Upper lobe of left lung (tissue), 6 donors: ENCODE measurements around the gene DNER. TPM values are rescaled to one million over a fixed set of nuclear protein-coding genes. Genes with fewer than 3 reads are reported as not detected.
"Not testable (repeated sequence)": the region's sequence is repeated elsewhere in the genome, so short reads cannot be mapped to it uniquely, and the experiment has no call there.

Source experiments
- ATAC-seq, 2 donors: fragments of 200-7000 bp; cut with Tn5 transposase; one replicate each; pipeline ENCODE4 v1.9.1; 2022; ENCODE audit warnings: mild to moderate bottlenecking in 2 of 2, moderate library complexity in 2 of 2; ENCODE audit not compliant: low FRiP score in 2 of 2
- DNase-seq, 2 donors: peaks; one replicate each; pipeline ENCODE4 v3.0.0-alpha.2; 2019 to 2020
- H3K27ac ChIP-seq, 4 donors: fragments of 200-600 bp; sonication (generic); one replicate each; pipeline ENCODE4 v1.5.1; 2016 to 2019
- H3K27me3 ChIP-seq, 4 donors: fragments of 200-600 bp; sonication (generic); one replicate each; pipeline ENCODE4 v1.5.1; 2017 to 2019
- H3K36me3 ChIP-seq, 4 donors: fragments of 200-600 bp; sonication (generic); one replicate each; pipeline ENCODE4 v1.5.1; 2016 to 2019
- H3K4me1 ChIP-seq, 4 donors: fragments of 200-600 bp; sonication (generic); one replicate each; pipeline ENCODE4 v1.5.1; 2018 to 2019
- H3K4me3 ChIP-seq, 4 donors: fragments of 200-600 bp; sonication (generic); one replicate each; pipeline ENCODE4 v1.5.1; 2017 to 2019; ENCODE audit warnings: mild to moderate bottlenecking in 2 of 4, moderate library complexity in 1 of 4
- H3K9me3 ChIP-seq, 4 donors: fragments of 200-600 bp; sonication (generic); one replicate each; pipeline ENCODE4 v1.5.1; 2018 to 2019
- CTCF ChIP-seq, 6 experiments: fragments of 450-650 bp in 4 of 6; fragments of 200-600 bp in 2 of 6; sonication (generic) in 2 of 6; IDR thresholded peaks; one replicate each; pipeline ENCODE4 v1.5.1; 2016 to 2019; ENCODE audit warnings: antibody characterized with exemption in 6 of 6
- EP300 ChIP-seq, 4 donors: sonication (generic); formaldehyde crosslinking; IDR thresholded peaks; one replicate each; pipeline ENCODE4 v1.5.1; 2017; ENCODE audit warnings: antibody characterized with exemption in 4 of 4, control low read depth in 2 of 4
- POLR2A ChIP-seq, 4 donors: fragments of 450-650 bp; IDR thresholded peaks; one replicate each; pipeline ENCODE4 v1.5.1; 2016 to 2017; ENCODE audit warnings: antibody characterized with exemption in 4 of 4, mild to moderate bottlenecking in 2 of 4
- POLR2AphosphoS5 ChIP-seq, 2 donors: sonication (generic); formaldehyde crosslinking; IDR thresholded peaks; one replicate each; pipeline ENCODE4 v1.5.1; 2017; ENCODE audit warnings: antibody characterized with exemption in 2 of 2
- WGBS, 2 donors: methylation state at CpG; one replicate each; pipeline ENCODE4 v1.1.5; 2017 to 2018; 5-methylcytosine and 5-hydroxymethylcytosine counted together
- total RNA-seq, 6 donors: library from RNA; depleted of rRNA in 4 of 6; stranded (reverse); fragments of >200 nt in 4 of 6; gene quantifications; one replicate each; pipeline versions ENCODE4 v1.1.0 to v1.2.1, GENCODE V29; 2016 to 2021
- donor health status: DM: no; HTN: no; CAD: no; lungs with moderate emphysema.
- donor health status: DM: no; HTN: yes; CAD: no; lungs with severe emphysema.

The DNER gene
- total RNA-seq, 6 donors from 2014 or later: 0.31 to 2.1 (median 0.98) TPM

DNA sequence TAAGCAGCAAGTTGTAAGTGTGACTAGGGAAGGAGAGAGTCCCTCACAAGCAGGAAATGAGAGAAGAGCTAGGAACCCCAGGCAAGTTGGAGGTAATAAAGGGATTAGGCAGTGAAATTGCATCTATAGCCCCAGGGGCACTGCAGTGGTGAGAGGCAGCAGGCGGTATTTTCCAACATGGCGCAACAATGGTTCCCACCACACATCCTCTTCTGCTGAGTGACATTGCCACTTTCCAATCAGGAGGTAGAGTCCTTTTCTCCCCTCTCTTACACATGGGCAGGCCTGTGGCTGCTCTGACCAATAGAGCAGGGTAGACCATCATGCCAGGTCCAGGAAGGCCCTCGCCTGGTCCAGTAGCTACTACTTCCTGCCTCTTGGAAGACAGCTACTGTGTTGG lies 86.6 kb downstream of the DNER start:
- H3K4me1 ChIP-seq: no peaks in the 10 kb centered on the region
- H3K27me3 ChIP-seq: no peaks in the 10 kb centered on the region
- H3K4me3 ChIP-seq: no peak overlapping the region
- TF ChIP-seq EP300 (IDR thresholded peaks at IDR 0.05) (no peak), POLR2AphosphoS5 (IDR thresholded peaks at IDR 0.05) (no peak), CTCF (IDR thresholded peaks at IDR 0.05) (no peak), POLR2A (IDR thresholded peaks at IDR 0.05) (no peak)
- DNase-seq: no peak
- H3K36me3 ChIP-seq: no peaks in the 10 kb centered on the region
- no peak overlapping the region for H3K27ac ChIP-seq
- 77 to 79% methylated on average over 3 of the region's 3 CpGs for WGBS, 2 donors
- no peak for ATAC-seq
- H3K9me3 ChIP-seq: no peaks in the 10 kb centered on the region

DNA sequence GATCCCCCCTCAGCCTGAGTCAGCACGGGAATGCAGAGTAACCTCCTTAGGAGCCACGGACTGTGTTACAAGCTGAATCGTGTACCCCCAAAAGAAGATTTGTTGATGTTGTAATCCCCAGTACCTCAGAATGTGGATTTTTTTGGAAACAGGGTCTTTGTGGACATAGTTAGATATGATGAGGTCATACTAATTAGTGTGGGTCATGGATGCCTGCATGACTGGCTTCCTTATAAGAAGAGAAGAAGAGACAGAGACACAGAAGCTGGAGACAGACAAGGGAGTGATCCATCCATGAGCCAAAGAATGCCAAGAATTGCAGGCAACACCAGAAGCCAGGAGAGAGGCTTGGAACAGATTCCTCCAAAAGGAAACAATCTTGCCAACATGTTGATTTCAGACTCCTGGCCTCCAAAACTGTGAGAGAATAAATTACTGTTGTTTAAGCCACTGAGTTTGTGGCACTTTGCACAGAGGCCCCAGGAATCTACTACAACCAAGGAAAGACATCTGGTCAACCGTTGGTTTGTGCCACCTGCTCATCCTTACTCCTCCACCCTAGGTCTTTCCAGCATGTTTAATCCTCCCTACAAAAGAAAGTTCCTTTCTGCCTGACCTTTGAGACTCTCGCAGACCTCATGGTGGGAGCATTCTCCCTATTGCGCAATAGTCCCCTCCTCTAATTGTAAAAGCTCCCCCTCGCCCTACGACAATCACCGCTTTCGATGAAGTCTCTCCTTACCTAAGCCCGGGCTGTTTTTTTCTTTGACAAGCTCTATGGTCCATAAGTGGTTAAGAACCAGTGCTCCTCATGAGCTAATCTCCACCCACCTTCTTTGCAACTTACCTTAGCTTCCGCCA lies 91.6 kb downstream of the DNER start:
- DNase-seq (no peak), ATAC-seq (no peak)
- Histone ChIP-seq H3K27me3 (no peaks in the 10 kb centered on the region), H3K9me3 (no peaks in the 10 kb centered on the region), H3K4me1 (no peaks in the 10 kb centered on the region), H3K36me3 (no peaks in the 10 kb centered on the region), H3K4me3 (no peak overlapping the region), H3K27ac (no peak overlapping the region)
- WGBS, 2 donors: 93 to 94% methylated on average over 12 of the region's 12 CpGs
- TF ChIP-seq EP300 (IDR thresholded peaks at IDR 0.05) (no peak), POLR2AphosphoS5 (IDR thresholded peaks at IDR 0.05) (no peak), CTCF (IDR thresholded peaks at IDR 0.05) (no peak), POLR2A (IDR thresholded peaks at IDR 0.05) (no peak)

GRCh38 chr2:229620759-229621158 lies 93.6 kb downstream of the DNER start:
- Histone ChIP-seq H3K4me1 (no peaks in the 10 kb centered on the region), H3K27me3 (no peaks in the 10 kb centered on the region), H3K9me3 (no peaks in the 10 kb centered on the region), H3K27ac (no peak overlapping the region), H3K4me3 (no peak overlapping the region), H3K36me3 (no peaks in the 10 kb centered on the region)
- WGBS, 2 donors: 81% methylated on average over 5 of the region's 5 CpGs
- ATAC-seq (no peak), DNase-seq (no peak)
- no peak for TF ChIP-seq CTCF (IDR thresholded peaks at IDR 0.05)
- no peak for TF ChIP-seq EP300 (IDR thresholded peaks at IDR 0.05)
- TF ChIP-seq POLR2A (IDR thresholded peaks at IDR 0.05): no peak
- no peak for TF ChIP-seq POLR2AphosphoS5 (IDR thresholded peaks at IDR 0.05)

DNA sequence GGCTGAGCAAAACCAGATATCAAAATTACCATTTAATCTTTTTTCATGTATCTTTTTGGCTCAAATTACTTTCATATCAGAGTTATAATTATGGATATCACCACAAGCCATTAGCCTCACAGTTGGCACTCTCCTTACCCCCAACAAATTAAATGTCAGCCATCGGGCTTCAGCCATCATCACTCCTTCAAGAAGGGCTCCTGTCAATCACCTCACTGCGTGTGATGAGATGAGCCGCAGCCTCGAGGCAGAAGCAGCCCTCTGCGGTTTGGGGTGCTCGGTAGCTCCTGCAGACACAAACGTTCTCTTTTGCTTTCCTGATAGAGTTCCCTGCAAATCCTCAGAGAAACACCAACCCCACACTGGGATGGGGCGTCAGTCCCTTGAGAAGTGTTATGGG lies 94.1 kb downstream of the DNER start:
- Histone ChIP-seq H3K36me3 (no peaks in the 10 kb centered on the region), H3K27ac (no peak overlapping the region), H3K4me1 (no peaks in the 10 kb centered on the region), H3K9me3 (no peaks in the 10 kb centered on the region), H3K27me3 (no peaks in the 10 kb centered on the region), H3K4me3 (no peak overlapping the region)
- ATAC-seq (no peak), DNase-seq (peak in 1 of 2 donors; percentile 11)
- WGBS, 2 donors: 83 to 92% methylated on average over 8 of the region's 8 CpGs
- TF ChIP-seq POLR2A (IDR thresholded peaks at IDR 0.05) (no peak), POLR2AphosphoS5 (IDR thresholded peaks at IDR 0.05) (no peak), EP300 (IDR thresholded peaks at IDR 0.05) (no peak), CTCF (IDR thresholded peaks at IDR 0.05) (no peak)

DNA sequence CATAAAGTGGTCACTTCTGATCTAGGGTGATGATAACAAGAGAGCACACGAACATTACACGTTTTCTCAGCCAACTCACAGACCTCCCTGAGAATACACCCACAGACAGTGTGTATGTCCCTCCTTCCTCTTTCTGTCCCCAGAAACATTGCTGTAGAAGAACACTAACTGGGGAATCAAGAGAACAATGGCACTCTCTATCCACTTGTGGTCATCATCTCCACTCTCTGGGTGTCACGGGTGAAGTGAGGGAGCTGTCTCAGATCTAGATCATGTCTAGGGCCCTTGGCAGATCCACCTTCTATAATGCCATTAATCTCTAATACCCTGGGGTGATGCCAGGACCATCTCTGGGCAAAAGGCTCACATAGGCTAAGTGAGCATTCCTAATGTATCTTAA lies 97.9 kb downstream of the DNER start:
- DNase-seq: no peak
- Histone ChIP-seq H3K36me3 (no peaks in the 10 kb centered on the region), H3K9me3 (no peaks in the 10 kb centered on the region), H3K4me1 (no peaks in the 10 kb centered on the region), H3K27ac (no peak overlapping the region), H3K4me3 (no peak overlapping the region), H3K27me3 (no peaks in the 10 kb centered on the region)
- 63 to 84% methylated on average over 3 of the region's 3 CpGs for WGBS, 2 donors
- no peak for ATAC-seq
- TF ChIP-seq POLR2AphosphoS5 (IDR thresholded peaks at IDR 0.05): no peak
- no peak for TF ChIP-seq POLR2A (IDR thresholded peaks at IDR 0.05)
- TF ChIP-seq CTCF (IDR thresholded peaks at IDR 0.05): no peak
- no peak for TF ChIP-seq EP300 (IDR thresholded peaks at IDR 0.05)

- not testable (repeated sequence) for H3K4me1 ChIP-seq, DNase-seq, H3K9me3 ChIP-seq, H3K4me3 ChIP-seq, H3K27me3 ChIP-seq, ATAC-seq, H3K27ac ChIP-seq, H3K36me3 ChIP-seq
- WGBS, 2 donors: 82 to 90% methylated on average over 3 to 4 of the region's 4 CpGs
Observed at GRCh38 chr2:229614021-229614420, 100.3 kb downstream of the DNER start.
